ENCODE data around the gene MKI67. TPM values are rescaled to one million over a fixed set of nuclear protein-coding genes. Genes with fewer than 3 reads are reported as not detected.

The MKI67 gene
- 0.14 and 0.34 TPM in 2 replicates for total RNA-seq

DNA sequence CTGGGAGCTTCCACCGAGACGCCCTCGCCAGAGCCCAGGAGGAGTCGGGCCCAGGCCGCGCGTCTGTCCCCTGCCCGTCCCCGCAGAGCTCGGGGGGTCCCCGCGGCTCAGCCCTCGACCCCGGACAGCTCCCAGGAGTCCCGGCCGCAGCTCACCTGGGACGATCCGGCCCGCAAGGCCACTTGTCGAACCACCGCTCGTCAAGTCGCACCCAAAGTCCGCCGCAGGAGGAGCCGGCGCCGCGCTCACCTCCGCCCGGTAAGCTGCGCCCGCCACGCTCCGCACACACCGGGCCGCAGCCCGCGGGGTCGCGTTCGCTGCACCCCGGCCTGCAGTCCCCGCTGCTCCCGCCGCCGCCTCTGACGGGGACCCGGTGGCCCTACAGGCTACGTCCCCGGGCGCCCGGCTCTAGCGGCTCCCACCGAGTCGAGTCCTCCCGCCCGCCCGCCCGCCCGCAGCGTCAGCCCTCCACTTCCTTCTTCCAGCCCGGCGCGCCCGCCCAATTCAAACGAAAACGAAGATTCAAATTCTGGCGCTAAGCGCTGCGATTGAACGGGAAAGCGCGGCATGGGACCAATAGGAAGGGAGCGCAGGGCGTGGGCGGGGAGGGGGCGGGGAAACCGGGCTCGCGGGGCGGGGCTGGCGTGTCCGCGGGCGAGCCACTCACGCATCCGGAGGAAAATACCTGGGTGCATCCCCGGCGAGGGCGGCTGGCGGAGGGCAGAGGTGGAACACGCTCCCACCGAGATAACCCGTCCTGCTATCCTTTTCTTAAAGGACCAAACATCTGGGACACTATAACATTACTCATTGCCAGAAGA lies at the start of gene MKI67:
MKI67 (minus strand) TSS at position 480 of the 821 bp plus-strand sequence. CDS start 756 bp downstream, outside the sequence.

Other genes with a start within 250 kb of the MKI67 start
- not detected in 2 replicates for gene CLRN3, start 233.5 kb downstream of the MKI67 start, total RNA-seq
- gene PTPRE, start 219.3 kb downstream of the MKI67 start, total RNA-seq, result 14.0 and 30.3 TPM in 2 replicates

Data from nasal cavity respiratory epithelium epithelial cell of viscerocranial mucosa (primary cell).